HG02938 (cell line): ENCODE measurements around the gene ZNF672.
"Not testable (repeated sequence)": the region's sequence is repeated elsewhere in the genome, so short reads cannot be mapped to it uniquely, and the experiment has no call there.

Source experiments
- ATAC-seq: cut with Tn5 transposase; IDR thresholded peaks from one replicate; pipeline ENCODE4 v1.9.1; 2021; ENCODE audit warnings: mild to moderate bottlenecking, moderate library complexity; ENCODE audit not compliant: unreplicated experiment

ZNF672 gene

DNA sequence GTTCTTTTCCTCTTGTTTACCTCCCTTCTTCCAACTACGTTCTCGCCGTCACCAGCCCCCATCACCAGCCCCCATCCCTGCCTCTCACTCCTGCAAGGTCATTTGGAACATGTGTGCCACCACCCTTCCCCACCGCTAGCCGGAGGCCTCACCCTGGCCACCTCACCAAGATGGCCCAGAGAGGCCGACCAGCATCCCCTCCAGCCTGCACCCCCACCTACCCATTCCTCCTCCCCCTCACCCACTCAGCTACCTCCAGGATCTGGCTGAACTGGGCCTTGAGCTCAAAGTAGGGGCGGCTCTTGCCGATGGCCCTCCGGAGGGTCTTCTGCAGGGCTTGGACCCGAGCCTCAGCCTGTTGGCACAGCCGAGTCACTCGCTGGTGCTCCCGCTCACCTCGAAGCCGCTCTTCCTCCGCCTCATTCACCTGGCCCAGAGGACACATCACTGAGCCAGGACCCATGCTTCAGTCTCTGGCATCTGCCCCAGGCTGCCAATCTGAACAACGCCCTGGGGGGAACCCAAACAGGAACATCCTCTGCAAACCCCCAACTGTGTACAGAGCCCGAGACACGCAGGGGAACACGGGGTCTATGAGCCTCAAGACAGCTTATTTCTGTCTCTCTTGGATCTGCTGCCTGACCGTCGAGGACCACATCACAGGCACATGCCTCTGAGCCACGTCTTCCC, 25.1 kb upstream of the ZNF672 start:
- no peak for ATAC-seq

DNA sequence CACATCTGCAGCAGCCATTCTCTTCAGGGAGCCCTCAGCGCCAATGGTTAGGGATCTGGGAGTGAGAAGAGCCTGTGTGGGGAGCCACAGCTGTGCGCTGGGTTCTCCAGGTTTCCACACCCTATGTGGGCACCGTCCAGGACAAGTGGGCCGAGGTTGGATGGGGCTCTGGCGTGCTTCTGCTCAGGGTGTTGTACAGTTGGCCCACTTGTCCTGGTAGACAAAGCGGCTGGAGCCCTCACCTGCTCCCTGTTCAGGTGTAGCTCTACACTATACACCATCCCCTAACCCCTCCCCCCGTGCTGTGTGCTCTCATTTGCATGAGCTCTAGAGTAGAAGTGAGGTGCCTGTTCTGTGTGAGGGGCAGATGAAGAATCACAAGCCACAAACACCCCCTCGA, 24.5 kb upstream of the ZNF672 start:
- no peak for ATAC-seq

DNA sequence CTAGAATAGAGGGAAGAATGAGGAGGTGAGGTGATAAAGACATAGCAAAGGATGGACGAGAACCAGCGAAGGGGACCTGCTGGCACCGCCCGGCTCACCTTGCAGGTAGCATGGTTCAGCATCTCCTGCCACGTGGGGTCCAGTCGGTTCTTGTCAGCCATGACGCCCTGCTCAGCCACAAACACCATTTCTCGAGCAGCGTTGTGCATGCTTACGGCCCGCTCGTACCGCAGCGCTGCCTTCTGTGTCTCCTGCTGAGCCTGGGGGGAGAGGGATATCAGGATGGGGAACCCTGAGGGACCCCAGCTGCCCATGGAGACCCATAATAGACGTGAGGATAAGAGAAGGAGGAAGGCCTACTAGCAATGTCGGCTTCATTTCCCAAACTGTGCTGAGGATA, 23.7 kb upstream of the ZNF672 start:
- ATAC-seq = no peak

DNA sequence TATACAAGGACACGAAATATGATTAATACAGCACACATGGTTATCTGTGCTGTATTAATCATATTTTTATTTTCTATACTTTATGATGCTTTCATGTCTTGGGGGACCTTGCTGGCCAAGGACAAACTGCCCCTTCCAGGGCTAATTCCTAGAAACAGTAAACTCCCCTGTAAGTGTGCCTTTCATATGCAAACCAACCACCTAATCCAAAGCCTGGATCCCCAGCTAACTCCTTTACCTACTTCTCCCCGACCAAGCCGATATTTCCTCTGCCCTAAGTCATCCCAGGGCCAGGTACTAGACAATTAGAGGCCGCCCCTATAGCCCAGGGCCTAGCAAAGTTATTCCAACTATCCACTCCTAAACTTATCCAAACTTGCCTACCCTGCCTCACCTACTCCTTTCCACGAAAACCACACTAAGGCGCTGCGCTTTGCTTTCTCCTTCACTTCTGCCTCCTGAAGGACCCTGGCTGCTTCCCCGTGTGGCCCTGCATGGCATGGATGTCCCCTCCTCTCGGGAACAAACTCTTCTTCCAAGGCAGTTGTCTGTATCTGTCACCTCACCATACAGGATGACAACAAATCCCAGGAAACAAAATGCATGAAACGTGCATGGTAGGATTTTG, 22.5 kb upstream of the ZNF672 start:
- no peak for ATAC-seq

DNA sequence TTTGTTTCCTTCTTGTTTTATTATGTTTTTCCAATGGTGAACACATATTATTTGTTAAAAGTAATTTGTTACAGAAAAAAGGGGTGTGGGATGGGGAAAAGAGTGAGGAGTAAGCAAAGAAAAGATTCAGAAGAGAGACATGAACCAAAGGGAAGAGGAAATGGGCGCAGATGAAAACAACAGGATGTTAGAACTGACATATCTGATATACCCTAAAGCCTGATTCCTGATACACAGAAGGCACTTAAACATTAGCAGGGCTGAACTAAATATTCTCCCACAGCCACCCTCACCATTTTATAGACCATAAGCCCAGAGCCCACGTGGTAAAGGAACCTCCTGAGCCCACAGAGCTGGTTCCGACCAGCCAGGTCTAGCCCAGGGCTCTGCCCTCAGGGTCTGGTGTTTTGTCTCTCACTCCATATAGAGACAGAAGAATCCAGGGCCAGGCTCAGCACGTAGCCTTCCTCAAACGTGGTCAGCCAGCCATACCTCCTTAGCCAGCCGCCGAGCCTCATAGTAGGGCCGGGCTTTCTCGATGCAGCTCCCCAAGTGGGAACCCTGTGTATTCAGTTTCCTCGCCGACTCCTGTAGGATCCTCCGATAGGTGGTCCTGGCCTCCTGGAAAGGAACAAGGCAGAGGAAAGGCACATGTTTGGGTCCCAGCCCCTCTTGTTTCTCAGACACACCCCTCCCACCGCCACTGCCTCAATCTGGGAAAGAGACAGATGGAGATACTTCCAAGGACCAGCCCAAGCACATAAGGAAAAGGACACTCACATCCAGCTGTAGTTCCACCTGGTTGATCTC, 21.8 kb upstream of the ZNF672 start:
- no peak for ATAC-seq

DNA sequence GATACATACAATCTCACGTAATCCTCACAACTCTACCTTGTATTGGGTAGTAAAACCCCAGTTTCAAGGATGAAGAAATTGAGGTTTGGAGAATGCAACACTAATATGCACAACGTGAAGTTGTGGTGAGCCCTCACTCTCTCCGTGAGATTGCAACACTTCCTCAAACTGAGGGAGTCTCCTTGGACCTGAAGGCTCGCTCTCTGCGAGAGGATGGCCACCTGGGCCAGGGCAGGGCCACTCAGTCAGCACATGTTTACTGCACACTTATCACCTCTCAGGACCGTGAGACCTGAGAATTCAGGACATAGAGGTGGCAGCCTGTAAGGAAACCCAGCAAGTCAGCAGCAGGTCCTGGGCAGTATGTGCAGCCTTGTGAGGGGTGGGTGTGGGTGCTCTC, 21.0 kb upstream of the ZNF672 start:
- no peak for ATAC-seq

DNA sequence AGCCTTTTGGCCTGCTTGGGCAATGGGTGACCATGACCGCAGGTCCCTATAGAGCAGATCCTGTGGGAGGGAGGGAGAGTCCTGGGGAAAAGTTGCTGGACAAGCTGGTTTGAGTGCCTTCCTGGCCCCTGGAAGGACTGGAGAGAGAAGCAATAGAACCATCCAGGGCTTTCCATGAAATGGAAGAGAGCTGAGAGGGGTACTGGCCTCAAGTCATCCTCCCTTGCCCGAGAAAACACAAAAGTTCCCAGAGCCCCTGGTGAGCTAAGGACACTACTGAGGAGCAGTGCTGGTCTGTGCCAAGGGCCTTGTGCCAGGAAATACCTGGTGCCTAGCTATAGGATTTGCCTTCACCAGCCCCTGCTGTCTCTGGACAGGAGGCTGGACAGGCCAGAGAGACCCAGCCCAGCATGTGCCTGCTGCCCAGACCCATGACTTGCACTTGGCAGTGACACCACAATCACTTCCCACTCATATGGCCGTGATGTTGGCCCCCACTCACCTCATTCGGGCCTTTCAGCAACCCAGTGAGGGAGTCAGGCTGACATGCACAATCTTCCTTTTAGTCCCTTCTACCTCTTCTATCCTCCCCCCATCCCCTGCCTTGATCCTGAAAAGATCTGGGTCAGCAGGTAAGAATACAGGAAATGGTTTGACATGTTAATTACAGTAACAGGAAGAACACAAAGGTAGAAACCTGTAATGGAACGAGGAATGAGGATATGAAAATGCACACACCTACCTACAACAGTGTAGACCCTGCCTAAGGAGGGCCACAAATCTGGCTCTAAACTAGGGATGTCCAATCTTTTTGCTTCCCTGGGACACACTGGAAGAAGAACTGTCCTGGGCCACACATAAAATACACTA, 19.3 kb upstream of the ZNF672 start:
- peak; percentile 24 for ATAC-seq

DNA sequence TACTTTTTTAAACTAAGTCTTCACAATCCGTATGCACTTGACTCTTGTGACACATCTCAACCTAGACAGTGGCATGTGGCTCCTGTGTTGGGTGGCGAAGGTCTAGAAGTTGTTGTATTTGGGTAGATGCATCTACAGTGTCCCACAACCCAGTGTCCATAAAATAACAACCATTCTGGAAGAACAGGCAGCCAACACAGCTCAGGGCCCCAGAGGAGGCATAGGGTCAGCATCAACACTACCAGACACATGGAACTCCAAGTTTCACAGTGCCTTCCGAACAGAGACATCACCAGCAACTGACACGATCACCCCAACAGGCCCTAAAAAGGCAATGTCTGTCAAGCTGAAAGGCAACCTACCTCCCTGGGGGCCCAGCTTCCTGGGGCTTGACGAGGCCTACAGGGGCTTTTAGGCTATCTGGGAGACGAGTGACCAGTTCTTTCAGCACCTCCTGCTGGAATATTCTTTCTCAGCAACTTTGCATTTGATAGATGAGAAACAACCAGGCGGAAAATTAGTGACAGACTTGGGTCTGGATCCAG, 17.9 kb upstream of the ZNF672 start:
- ATAC-seq = no peak

DNA sequence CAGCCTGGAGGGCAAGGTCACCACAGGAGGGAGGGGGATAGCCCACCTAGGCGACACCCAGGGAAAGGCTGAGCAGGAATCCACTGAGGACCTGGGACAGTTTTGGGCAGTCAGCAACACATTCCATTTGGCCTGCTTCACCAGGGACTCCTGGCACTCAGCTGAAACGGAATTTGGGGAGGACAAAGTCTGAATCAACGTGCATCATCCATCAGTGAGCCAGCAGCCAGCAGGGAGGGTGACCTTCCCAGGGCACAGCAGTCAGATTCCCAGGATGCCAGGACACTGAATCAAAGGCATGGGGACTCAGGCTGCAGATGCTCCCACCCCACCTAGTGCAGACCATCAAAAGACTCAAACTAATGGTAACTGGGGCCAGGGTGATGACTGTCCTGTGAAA, 16.9 kb upstream of the ZNF672 start:
- no peak for ATAC-seq

DNA sequence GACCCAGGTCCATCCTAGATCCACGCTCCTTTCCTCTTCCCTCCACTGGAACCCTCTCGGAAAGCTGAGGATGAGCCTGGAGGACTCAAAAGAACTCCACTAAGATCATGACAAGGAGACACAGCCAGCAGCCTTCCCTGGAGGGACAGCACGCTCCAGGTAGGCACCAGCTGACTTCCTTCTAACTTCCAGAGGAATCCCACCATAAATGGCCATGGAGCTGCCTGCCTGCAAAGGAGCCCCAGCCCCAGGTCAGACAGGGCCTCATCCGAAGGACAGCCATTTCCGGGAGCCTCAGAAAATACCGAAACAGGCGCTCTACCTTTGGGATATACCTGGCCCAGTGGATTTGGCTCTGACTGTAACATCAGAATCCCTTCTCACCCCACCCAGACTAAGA, 16.4 kb upstream of the ZNF672 start:
- no peak for ATAC-seq

DNA sequence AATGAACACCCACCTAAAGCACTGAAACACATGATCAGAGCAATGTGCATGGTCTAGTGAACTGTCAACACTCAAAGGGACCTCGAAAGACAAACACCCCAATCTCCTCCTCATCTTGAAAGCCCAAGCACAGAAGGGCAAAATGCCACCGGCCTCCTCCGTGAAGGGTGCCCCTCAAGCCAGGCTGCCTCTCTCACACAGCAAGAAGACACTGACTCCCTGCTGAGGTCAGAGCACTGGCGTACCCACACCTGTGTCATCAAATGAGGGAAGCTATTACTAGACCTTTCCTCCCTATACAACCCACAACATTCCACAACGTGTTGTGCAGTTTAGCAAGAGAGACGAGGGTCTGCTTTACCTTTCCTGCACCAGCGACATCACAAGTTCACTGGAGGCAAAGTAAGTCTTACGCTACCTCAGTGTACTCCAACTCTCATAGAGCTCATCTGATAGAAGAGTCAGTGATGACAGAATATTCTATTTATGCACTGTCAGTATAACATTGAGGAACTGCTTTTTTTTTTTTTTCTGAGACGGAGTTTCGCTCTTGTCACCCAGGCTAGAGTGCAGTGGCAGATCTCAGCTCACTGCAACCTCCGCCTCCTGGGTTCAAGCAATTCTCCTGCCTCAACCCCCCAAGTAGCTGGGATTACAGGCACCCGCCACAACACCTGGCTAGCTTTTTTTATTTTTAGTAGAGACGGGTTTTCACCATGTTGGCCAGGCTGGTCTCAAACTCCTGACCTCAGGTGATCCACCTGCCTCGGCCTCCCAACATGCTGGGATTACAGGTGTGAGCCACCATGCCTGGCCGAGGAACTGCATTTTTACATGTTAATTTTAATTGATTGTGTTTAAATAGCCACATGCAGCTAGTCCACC, 15.6 kb upstream of the ZNF672 start:
- ATAC-seq = no peak

DNA sequence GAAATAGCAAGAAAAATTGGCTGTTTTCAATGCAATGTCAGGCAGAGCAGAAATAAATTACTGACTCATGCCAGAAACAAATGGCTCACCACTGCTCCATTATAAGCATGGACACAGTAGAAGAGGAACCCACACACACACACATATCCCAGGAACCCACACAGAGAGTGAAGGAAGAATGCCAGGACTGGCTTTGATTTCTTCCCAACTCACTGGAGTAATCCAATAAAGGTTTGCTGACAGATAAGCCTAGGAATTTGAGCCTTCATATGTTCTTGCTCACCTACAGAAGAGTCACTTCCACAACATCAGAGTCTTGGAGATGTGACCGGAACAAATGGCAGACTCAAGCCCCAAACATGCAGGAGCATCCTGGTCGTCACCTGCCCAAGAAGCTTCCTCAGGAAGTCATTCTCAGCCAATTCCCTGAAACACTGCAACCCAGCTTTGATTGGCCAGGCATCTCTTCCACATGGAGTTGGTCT, 14.5 kb upstream of the ZNF672 start:
- ATAC-seq = no peak

DNA sequence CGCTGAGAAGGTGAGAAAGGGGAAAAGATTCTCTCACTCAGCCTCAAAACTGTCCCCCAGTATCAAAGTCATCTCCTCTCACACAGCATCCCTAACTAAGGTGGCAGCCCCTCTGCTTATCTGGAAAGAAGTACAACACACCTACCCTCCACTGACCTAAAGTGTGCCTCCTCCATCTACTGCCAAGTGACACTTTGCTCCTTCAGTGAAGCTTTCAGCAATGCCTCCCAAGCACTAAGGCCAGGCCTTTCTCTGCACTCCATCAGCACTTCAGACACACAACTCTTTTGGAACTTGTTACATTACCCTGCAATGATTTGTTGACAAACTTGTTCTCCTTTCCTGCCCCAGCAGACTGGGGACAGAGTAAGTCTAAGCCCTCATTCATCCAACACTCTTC, 13.7 kb upstream of the ZNF672 start:
- ATAC-seq = no peak

DNA sequence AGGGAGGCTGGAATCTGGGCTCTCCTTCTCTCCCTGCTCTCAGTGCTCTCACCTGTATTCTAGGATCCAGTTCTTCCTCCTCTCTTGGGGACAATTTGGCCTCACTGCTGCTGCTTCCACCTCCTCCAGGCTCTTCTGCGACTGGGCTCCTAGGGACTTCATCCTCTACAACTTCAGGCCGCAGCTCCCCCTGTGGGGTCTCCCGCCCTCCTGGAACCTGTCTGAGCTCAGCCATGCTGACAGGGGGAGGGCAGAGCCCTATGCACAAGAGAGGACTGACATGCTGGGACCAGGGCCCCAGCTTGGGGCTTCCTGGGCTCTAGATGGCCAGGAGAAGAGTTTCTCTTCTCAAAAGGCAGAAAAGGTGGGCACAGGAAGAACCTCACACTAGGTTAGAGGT, 13.3 kb upstream of the ZNF672 start:
- ATAC-seq = no peak

DNA sequence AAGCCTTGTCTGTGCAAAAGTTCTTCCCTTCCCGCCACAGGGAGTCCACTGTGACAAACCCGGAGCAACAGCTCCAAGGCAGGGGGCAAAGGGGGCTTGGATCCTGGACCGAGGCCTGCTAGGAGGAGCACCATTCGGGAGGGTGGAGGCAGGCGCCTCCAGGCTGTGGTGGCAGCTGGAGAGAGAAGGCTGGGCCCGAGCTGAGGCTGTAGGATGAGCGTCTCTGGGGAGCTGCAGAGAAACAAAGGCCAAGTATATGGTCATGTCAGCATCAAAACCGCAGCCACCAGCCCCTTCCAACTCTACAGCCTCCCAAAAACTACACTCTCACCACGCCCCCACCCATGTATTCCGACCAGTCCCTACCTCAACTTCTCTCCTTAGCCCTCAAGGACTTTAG, 12.9 kb upstream of the ZNF672 start:
- no peak for ATAC-seq

DNA sequence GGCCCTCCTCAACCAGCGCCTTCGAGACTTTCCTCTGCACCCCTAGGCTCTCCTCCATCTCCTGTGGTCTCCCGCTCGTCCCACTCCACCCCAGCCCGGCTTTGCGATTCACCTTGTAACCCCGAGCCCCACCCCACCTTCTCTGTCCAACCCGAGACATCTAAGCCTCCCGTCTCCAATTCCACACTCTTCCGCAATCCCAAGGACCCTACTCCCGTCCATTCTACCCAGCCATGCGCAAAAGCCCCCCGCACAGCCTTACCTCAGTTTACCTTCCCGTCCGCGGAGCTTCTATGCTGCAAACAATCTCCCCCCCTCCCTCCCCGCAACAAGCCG, 12.5 kb upstream of the ZNF672 start:
- ATAC-seq = peak; percentile 2

DNA sequence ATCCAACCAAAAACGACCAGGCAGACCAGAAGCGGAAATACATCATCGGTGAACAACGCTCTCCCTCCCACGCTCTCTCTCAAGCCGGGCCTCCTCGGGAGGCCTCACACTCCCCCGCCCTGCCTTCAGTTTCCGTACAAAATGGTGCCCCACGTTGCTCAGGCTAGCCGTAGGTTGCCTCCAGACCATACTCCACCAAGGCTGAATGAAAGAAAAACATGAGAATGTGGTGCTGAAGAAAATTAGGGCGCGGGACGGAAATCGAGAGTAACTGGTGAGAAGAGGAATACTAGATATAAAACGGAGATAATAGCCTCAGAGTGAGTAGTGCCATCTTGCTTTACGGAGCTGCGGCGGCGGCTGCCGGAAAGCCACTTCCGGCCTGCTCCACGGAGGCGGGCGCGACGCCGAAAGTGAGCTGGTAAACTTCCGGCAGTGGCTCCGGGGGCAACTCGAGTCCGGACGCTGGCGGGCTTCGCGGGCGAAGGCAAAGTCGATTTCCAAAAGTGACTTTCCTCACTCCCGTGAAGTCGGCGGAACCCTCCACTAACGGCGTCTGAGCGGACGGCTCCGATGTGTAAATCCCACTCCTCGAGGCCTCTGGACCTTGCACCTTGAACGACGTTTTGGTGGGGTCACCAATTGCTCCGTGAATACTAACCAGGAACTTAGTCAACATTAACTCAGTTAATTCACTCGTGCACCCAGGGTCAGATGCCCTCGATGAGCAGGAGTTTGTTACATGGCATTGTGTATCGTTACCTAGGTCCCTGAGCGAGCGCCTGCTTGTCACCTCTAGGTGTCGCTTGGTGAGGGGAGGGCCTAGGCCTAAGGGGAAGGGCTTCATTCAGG, 11.9 kb upstream of the ZNF672 start, which contains the start of gene SH3BP5L:
Gene SH3BP5L, minus strand, starts transcription at position 7 of the 852 bp plus-strand sequence. CDS start 980 bp downstream, outside the sequence.
- peak; percentile 87 for ATAC-seq

DNA sequence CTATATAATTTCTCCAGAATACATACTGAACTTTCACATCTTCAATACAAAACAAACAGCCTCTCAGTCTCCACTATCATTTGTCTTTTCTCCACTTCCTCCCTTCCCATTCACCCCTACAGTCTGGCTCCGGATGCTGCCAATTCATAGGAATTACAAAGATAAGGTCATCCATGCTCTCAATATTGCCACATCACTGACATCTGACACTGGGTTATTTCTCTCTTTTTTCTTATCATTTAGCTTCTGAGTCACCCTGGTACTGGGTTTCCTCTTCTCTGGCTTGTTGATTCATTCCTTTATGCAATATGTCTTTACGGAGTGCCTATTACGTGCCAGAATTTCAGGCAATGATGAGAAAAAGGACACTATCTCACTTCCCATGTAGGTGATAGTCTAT, 9.2 kb upstream of the ZNF672 start:
- ATAC-seq = no peak

DNA sequence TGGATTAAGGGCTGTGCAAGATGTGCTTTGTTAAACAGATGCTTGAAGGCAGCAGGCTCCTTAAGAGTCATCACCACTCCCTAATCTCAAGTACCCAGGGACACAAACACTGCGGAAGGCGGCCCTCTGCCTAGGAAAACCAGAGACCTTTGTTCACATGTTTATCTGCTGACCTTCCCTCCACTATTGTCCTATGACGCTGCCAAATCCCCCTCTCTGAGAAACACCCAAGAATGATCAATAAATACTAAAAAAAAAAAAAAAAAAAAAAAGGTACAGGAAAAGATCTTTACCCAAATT, 7.4 kb upstream of the ZNF672 start:
- not testable (repeated sequence) for ATAC-seq
